RPMI7951 (cell line): ENCODE results near the gene OARD1. TPM values are rescaled to one million over a fixed set of nuclear protein-coding genes. Genes with fewer than 3 reads are reported as not detected.

ENCODE experiments used
- DNase-seq: peaks from one replicate; pipeline ENCODE4 v3.0.0-alpha.2; 2012; ENCODE audit warnings: low read depth
- total RNA-seq: library from RNA; depleted of rRNA; stranded (reverse); fragments of >200 nt; shearing (Covaris generic); gene quantifications from 2 replicates; pipeline ENCODE4 v1.2.3, GENCODE V29; 2014

The OARD1 gene
- total RNA-seq, 1 experiment from 2014 or later, result 26.1 TPM

DNA sequence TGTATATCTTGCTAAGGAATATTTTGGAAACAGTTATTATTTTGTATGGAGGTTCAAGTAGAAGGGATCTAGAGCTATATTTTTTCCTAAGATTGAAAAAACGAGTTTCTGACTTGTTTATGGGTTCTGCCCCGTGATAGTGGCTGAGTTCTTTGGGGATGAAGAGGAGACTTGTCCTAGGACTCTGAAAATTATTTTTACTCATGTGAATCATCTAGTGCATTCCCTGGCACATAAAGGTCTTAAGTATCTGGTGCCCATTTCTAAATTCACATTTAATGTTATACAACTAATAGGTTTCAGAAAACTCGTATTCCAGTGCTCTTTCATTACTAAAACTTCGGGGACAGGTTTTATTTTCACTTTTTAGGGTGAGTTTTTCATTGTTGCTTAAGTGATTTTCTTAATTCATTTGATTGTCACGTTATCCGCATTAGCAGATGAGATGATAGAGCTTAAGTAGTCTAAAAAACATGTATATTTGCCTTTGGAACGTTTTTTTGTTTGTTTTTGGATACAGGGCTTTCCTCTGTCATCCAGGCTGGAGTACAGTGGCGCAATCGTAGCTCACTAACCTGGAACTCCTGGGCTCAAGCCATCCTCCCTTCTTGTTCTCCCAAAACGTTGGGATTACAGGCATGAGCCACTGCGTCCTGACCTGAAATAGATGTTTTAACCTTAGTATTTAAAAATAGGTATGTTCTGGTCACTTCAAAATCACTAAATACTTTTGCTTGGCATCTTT, 2.7 kb upstream of the OARD1 start:
- peak; percentile 6 for DNase-seq

GRCh38 chr6:41073968-41074691, 2.0 kb upstream of the OARD1 start:
- DNase-seq, result peak; percentile 32

- DNase-seq, result peak; percentile 79
These were observed 1.2 kb upstream of the OARD1 start for GRCh38 chr6:41073203-41073967.

DNA sequence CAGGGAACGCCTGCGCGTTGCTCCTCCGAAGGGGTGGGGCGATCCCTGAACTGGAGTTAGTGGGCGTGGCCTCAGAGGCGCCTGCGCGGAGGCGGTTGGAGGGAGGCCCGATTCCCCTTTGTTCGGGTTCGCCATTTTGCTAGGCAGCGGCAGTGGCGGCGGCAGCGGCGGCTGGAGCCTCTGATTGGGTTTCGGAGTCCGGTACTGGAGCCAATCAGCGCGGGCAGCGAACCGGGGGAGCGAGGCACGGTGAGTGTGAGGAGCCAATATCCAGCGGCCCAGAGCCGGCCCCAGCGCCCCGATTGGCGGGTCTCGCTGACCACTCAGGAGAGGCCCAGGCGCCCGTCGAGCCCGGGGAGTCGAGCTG, 663 bp upstream of the OARD1 start, which contains the start of gene NFYA:
NFYA (plus strand) TSS at position 139 of the 367 bp plus-strand sequence. CDS start 6,116 bp downstream, outside the sequence.
- DNase-seq, result no peak

GRCh38 chr6:41071501-41071922, 644 bp downstream of the OARD1 start:
- DNase-seq, result no peak

DNA sequence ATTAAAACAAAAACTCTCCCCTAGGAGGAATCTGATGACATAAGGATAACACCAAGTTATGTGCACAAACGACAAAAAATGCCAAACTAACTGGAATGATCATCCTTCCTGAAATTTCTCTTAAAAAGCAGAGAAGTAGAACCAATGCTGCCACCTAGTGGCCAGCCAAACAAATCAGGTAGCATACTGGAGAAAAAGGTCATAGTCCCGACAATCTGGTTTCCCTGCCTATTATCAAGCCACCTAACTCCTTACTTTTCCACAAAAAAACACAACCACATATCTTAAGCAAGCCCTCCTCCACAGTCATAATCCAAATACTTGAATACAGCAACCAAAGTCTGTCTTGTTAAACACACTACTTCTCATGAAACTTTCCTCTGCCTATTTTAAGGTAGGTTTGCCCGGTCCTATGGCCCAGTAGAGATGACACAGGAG, 5.3 kb downstream of the OARD1 start:
- peak; percentile 71 for DNase-seq

DNA sequence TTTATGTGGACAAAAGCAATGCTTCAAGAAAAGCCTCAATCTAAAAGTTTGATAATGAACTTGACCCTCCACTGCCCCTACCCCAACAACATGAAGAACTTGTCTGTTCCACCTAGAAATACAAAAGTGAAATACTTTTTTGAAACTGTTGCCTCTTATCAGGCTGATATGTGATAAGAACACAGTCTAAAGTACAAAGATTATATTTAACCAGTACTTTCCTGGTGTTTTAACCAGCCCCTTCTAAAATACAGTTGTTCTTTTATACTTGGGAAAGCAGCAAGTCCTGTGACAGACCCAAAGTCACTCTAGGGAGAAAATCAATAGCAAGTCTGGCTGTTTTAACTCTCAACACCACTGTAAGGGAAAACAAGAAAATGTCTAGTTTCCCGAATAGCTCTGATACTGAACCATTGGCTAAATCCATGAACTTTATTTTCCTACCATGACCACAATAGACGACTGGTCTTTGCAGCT, 6.6 kb downstream of the OARD1 start:
- no peak for DNase-seq

DNA sequence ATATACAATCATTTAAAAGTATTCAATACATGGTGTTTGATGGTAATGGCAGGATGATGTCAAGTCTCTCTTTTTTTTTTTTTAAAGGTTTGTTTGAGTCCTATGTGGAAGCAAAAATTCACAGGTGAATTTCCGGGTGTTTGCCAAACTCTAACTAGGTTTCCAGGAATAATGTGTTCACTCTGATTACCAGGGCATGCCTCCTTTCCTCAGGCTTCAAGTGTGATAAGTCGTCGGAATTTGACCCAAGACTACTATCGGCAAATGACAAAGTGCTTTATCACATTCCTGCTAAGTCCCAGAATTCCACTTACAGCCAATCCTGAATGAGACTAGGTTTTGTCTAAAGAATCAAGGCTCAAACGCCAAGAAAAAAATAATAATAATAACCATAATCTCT, 7.3 kb downstream of the OARD1 start:
- no peak for DNase-seq

DNA sequence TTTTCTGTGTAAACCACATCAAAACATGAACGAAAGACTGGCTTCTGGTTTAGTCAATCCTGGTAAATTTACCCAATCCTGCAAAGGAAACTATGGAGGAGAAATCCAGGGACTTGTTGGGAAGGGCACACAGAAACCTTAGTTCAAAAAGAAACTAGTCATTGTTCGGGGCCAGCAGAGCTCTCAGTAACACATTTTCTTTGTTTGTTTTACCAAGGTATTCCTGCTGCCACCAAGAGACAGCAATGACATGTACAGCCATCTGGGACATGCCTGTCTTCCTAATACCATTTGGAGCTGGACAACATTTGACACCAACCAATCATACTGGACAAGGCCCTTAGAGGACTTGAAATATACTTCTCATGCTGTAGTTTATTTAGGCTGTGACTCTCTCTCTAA, 8.3 kb downstream of the OARD1 start:
- no peak for DNase-seq

- DNase-seq, result no peak
These were observed 10.1 kb downstream of the OARD1 start for GRCh38 chr6:41062056-41062455.

DNA sequence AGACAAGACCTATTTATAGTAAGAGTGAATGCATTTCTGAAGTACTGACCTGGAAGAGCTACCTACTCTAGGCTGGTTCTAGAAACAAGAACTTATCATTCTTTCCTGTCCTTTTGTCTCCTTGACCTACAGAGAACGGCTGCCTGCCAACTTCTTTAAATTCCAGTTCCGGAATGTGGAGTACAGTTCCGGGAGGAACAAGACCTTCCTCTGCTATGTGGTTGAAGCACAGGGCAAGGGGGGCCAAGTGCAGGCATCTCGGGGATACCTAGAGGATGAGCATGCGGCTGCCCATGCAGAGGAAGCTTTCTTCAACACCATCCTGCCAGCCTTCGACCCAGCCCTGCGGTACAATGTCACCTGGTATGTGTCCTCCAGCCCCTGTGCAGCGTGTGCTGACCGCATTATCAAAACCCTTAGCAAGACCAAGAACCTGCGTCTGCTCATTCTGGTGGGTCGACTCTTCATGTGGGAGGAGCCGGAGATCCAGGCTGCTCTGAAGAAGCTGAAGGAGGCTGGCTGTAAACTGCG, 10.9 kb downstream of the OARD1 start:
- no peak for DNase-seq

DNA sequence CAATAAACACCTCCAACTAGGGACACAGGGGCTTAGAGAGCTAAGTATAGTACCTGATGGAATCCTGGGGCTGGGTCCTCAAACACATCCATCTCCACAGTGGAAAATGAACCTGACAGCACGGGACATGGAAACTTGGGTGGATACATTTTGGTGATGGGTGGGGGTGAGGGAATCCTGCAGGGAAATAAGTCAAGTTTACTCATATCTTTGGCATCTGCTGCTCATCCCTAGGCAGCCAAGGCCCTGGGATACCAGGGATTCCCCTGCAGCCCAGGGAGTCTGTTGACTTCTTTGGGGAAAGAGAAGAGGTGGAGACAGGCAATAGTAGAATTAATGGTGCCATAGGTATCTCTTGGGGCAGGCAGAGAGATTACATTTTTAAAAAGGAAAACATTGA, 12.6 kb downstream of the OARD1 start:
- peak; percentile 35 for DNase-seq

GRCh38 chr6:41058783-41059181, 13.4 kb downstream of the OARD1 start:
- no peak for DNase-seq

DNA sequence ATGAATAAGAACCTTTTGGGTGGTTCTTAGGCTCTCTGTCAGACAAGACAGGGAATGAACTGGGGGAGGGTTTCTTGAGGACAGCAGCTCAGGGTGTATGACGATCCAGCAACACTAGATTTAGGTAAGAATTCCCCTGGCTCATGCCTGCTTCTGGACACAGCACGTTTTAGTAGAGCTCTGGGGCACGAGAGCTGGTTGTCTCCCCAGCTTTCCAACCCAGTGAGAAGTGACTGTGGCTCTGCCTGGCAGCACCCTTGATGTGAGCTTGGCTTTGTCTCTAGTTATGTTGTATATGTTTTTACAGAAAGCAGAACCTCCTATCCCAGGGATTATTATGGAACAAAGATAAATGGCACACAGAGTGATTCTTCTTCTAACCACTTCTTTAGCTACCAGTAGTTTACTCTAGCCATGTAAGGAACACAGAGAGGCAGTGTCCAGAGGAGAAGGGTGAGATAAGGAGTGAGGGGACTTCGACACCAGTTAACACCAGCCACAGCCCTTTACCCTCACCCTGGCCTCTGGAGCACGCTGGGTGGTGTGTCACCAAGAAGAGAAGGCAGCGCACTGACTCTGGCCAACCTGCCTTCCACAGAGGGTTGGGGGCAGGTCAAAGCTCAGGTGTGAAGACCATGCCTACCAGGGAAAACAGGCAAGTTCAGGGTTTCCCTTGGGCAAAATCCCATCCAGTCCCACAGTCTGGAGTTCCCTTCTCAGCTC, 15.2 kb downstream of the OARD1 start:
- DNase-seq, result no peak

DNA sequence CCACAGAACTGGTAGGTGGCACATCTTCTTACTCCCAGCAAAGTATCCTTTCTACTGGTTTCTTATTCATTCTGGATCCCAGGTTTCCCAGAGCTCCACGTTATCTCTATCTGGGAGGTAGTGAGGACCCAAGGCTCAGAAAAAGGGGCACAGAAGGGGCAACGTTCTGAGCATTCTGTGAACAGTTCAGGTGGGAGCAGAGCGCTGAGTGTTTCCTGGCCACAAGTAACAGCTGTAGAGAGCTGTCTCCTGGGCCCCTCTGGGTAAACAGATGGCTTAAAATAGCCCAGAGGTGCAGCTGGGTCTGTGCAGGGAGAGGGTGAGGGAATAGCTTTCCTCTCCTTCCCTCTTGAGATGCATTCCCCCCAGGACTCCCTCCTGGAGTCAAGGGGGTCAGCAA, 17.0 kb downstream of the OARD1 start:
- DNase-seq, result no peak

- no peak for DNase-seq
These were observed 17.6 kb downstream of the OARD1 start for GRCh38 chr6:41054511-41054910.

- no peak for DNase-seq
These were observed 19.1 kb downstream of the OARD1 start, which contains the start of gene APOBEC2 for GRCh38 chr6:41053041-41053440. Gene APOBEC2, plus strand, starts transcription at chr6:41053202. Its CDS starts 146 bp downstream, at chr6:41053348.

DNA sequence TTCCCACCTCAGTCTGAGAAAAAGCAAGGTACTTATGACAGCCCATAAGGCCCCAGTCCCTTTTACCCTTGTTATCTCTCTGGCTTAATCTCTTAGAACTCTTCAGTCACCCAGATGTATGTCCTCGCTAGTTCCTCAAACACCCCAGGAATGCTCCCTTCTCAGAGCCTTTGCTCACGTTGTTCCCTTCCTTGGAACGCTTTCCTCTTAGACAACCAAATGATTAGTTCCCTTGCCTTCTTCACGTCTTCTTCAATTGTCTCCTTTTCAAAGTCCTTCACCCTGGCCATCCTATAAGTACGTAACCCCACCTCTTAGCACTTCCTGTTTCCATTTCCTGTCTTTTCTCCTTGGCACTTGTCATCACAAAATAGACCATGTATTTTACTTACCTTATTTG, 20.3 kb downstream of the OARD1 start:
- DNase-seq, result no peak

DNA sequence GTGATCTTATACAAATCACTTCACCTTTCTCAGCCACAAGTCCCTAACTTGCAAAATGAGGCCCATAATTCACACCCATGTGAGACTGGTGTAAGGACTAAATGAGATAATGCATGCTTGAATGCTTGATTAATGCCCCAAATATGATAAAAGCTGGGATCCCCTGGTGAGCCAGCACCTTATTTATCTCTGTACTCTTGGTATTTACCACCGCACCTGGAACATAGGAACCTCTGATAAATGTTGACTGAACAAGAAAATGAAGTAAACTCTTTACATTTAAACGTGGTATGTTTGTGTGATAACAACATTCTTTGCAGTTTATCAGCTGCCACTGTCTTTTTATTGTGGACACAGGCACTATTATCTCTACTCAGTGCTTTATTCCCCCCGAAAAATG, 21.6 kb downstream of the OARD1 start:
- no peak for DNase-seq

DNA sequence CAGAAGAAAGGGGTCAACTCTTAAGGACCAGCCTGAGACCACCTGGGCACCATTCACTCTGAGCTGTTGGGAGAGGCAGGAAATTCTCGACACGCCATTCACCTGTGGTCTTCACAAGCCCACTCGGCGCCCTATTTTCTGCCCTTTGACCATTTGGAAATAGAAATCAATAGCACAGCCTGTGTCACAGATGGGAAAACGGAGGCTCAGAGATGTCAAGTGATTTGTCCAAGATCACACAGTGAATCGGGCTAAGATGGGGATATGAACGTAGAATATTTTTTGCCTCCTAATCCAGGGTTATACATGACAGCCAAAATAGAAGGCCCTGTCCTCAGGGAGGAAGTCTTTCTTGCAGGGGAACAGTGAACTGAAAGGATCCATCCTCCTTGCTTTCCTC, 22.2 kb downstream of the OARD1 start:
- no peak for DNase-seq

GRCh38 chr6:41049521-41049920, 22.6 kb downstream of the OARD1 start:
- DNase-seq, result no peak
